ENCODE data around the gene CHST1.

The CHST1 gene

DNA sequence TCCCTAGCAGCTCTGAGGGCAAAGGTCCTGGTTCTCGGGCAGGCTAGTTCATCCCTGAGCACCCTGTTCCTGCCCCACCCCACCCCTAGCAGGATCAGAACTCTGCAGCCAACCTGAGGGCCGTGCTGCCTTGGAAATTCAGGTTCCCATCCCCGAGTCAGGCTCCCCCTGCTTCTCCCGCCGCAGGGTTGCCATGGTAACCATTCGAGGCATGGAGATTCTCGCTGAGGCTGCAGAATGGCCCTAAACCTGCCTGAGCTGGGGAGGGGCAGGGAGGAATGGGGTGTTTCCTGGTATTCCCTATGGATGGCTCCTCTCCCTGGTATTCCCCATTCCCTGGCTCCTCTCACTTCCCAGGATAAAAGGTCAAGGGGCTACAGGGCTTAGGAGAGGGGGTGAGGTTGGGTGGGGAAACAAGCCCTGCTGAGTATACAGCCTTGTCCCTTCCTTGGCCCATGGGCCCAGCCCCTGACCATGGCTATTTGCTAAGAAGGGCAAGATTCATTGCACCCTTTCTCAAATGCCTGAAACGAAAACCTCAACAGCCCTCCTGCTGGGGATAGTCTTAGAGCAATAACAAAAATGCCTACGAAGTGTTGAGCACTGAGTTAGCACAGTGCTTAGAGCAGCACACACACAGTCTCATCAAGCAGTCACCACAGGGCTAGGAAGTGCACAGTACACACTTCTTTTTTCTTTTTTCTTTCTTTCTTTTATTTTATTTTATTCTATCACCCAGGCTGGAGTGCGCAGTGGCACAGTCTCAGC lies 58.7 kb downstream of the CHST1 start:
- TF ChIP-seq GATA3 (IDR thresholded peaks at IDR 0.05; ENCODE audit: low read depth, low read length) (no peak), GATA2 (IDR thresholded peaks at IDR 0.05; ENCODE audit: low read depth, low read length) (no peak)

DNA sequence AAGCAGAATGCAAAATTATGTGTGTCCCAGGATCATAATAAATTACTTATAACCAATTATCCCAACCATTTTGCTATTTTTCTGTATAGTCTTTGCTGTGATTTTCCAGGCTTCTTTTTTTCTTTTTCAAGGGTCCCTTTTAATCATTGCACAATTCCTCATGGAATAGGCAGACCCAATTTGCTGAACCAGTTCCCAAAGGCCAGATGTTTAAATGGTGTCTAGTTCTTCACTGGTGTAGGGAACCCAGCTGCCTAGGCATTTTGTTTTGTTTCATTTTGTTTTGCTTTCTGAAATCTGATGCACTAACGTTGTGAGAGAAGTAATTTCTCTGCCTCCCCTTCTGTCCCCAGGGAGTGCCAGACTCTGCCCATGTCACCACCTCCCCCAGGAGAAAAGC lies 60.4 kb downstream of the CHST1 start:
- TF ChIP-seq GATA2 (IDR thresholded peaks at IDR 0.05; ENCODE audit: low read depth, low read length) (no peak), GATA3 (IDR thresholded peaks at IDR 0.05; ENCODE audit: low read depth, low read length) (no peak)

DNA sequence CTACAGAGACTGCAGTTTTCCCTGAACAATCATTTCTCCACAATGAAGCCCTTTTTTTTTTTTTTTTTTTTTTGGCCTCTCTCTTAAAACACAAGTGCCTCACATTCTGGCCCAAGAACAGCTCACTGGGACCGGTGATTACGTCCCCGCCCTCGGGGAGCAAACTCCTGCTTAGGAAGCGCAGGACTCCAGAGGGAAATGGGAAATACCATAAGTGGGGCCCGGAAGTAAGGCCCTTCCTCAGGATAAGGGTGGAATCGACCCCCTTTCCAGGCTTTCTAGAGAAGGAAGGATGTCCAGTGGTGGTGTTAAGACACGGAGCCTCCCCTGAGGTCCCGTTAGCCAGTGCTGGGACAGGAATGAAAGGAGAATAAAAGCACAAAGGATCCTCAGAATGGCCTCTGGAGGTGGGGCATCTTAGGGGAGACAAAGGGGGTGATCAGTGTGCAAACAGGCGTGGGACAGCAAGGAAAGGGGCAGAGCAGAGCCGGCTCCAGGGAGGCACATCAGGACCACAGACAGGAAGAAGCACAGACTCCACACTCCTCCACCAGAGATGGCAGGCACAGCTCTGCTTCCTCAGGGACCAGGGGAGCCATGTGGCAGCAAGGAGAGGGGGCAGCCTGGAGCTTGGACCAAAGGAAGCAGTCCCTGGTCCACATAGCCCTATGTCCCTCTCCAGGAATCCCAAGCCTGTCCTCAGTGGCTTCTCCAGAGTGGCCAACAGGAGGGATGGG lies 61.3 kb downstream of the CHST1 start:
- TF ChIP-seq GATA3 (IDR thresholded peaks at IDR 0.05; ENCODE audit: low read depth, low read length) = no peak
- TF ChIP-seq GATA2 (IDR thresholded peaks at IDR 0.05; ENCODE audit: low read depth, low read length) = no peak

DNA sequence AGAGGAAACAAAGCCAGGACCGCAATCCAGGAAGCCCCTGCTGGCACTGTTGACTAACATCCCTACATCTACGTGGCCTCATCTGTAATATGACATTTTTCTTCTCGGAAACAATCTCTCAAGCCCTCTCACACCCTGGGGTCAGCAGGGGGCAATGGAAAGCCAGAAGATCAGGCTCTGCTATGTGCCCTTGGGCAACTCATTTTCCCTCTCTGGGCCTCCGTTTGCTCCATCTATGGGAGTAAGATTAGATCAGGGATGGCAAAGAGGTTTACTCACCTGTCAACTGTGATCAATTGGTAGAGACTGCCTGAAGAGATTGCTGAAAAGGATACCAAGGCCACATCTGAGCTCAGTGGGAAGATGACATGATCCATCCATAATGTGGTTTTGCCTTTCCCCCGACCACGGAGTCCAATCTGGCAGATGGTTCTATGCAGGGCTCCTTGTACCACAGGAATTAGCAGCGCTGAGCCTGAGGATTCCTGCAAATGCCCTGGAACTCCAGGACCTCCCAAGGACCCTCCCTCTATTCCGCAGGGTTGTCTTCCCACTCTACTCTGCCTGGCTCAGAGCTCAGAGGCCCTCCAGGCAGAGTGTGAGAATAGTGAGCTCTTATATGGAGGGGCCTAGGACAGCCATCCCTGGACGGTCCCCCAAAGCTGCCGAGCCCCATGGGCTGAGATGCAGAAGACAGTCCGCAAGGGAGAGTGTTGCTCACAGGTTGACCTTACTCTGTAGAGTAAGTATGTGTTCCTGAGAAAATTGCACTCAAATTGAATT lies 66.1 kb downstream of the CHST1 start:
- TF ChIP-seq GATA3 (IDR thresholded peaks at IDR 0.05; ENCODE audit: low read depth, low read length) (no peak), GATA2 (IDR thresholded peaks at IDR 0.05; ENCODE audit: low read depth, low read length) (no peak)
